Caki2 (cell line): ENCODE results near the gene TRAK2. TPM values are rescaled to one million over a fixed set of nuclear protein-coding genes. Genes with fewer than 3 reads are reported as not detected.

Experiments
- DNase-seq: peaks from one replicate; pipeline ENCODE4 v3.0.0-alpha.2; 2015; ENCODE audit warnings: low read depth
- in situ Hi-C: cut with HindIII; loops from 2 replicates; pipeline ENCODE4 v1.10.0; 2016; ENCODE audit warnings: low sequenced_read_pairs, low pct_unique_long_range_greater_than_20kb, mixed read lengths
- total RNA-seq: library from RNA; depleted of rRNA; stranded (reverse); fragments of >200 nt; shearing (Covaris generic); gene quantifications from 2 replicates; pipeline ENCODE4 v1.2.3, GENCODE V29; 2014; ENCODE audit warnings: low replicate concordance; rRNA removed

TRAK2 gene
- total RNA-seq, 1 experiment from 2014 or later, result 17.8 TPM

DNA sequence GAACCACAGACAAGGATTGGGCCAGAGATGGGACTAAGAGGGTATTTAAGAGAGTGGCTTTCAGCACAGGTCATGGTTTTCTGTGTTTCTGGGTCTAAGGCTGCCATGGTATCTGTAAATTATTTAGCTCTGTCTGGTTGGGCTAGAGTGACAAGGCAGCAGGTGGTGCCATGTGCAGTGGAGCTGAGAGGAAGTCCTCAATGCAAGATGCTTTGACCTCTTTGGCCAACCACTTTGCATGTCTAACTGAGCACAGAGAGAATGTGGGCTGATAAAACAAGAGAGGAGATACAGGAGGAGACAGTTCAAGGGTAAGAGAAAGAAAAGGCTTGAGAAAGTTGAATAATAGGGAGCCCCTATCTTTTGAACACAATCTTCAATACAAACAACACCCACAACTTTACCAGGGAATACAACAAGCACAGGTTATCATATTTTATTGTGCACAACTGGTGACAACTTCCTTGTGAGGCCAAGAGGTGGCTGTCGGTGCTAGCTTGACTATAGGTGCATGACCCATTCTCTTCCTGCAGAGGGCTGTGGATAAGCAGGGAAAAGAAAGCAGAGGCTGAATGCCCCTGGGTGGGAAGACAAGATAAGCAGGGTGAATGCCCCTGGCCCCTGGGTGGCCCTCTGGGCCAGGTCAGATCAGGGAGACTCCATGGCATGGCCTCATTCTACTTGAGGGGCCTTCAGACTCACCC is 106.4 kb downstream of the TRAK2 start:
- no peak for DNase-seq
- in situ Hi-C loops, result no loop called here

DNA sequence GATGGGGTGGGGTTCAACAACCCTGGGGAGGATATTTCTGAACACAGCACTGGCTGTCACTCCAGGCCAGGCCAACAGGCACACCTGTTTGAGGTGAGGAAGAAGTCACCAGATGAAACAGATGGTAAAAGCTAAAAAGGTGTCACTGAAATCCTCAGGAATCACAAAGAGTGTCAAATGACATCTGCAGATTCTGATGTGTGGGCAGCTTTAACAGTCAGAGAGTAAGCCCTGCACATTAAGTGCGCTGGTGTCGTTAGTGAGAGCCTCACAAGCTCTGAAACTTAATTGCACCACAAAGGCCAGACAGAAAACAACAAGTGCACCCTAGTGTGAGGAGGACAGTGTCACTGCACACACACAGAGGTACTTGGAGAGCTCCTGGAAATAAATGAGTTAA is 107.7 kb downstream of the TRAK2 start:
- DNase-seq, result no peak
- in situ Hi-C loops, result no loop called here

DNA sequence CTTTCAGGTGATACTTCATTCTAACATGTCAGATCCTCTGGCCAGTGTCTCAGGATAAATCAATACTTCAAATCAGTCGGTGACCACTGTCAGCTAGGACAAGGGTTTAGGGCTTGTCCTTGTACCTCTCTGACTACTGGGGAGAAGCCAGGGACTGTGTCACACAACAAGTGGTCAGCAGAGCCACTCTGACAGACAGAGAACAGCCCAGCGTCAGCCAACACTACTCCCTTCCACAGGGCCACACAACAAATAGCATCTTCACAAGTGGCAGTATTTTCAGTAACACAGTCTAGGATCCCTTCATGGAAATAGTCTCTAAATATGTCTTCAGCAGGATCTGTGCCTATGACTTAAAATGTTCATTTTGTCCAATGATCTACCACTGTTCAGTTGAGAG is 108.3 kb downstream of the TRAK2 start:
- in situ Hi-C loops, result no loop called here
- DNase-seq, result no peak

DNA sequence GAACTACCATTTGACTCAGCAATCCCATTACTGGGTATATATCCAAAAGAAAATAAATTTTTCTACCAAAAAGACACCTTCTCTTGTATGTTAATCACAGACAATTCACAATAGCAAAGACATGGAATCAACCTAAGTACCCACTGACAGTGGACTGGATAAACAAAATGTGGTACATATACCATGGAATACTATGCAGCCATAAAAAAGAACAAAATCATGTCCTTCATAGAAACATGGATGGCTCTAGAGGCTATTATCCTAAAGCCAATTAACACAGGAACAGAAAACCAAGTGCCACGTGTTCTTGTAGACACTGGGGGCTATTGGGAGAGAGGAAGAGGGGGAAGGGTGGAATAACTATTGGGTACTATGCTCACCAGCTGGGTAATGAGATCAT is 121.8 kb downstream of the TRAK2 start:
- in situ Hi-C loops, result no loop called here

DNA sequence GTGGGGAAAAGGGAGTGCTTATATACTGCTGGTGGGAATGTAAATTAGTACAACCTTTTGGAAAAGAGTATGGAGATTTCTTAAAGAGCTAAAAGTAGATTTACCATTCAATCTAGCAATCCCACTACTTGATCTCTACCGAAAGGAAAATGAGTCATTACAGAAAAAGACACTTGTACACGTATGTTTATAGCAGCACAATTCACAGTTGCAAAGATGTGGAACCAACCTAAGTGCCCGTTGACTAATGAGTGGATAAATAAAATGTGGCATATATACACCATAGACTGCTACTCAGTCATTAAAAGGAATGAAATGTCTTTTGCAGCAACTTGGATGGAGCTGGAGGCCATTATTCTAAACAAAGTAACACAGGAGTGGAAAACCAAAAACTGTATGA is 123.6 kb downstream of the TRAK2 start:
- in situ Hi-C loops, result no loop called here
- DNase-seq, result no peak

More for the DNA sequence above, 121.8 kb downstream of the TRAK2 start:
- DNase-seq, result no peak

Other genes with a start within 250 kb of the TRAK2 start
- 52.0 and 58.7 TPM in 2 replicates for gene CASP8, start 190.9 kb downstream of the TRAK2 start, total RNA-seq
- 1.2 TPM in 1 of 2 replicates, not detected in the other for gene FLACC1, start 94.1 kb downstream of the TRAK2 start, total RNA-seq
- gene STRADB, start 282 bp upstream of the TRAK2 start, total RNA-seq, result 68.7 and 69.4 TPM in 2 replicates
- gene TMEM237, start 192.0 kb upstream of the TRAK2 start, total RNA-seq, result 37.5 and 60.1 TPM in 2 replicates
- gene MPP4, start 247.2 kb upstream of the TRAK2 start, total RNA-seq, result not detected in 2 replicates